ENCODE data around the gene C19orf25. TPM values are rescaled to one million over a fixed set of nuclear protein-coding genes. Genes with fewer than 3 reads are reported as not detected.
"Not testable (repeated sequence)": the region's sequence is repeated elsewhere in the genome, so short reads cannot be mapped to it uniquely, and the experiment has no call there.

C19orf25 gene
- total RNA-seq, 1 experiment from 2014 or later: 53.9 TPM

- no peak for DNase-seq (ENCODE audit: low read depth)
Measured at GRCh38 chr19:1481893-1482360, 2.9 kb upstream of the C19orf25 start.

- no peak for DNase-seq (ENCODE audit: low read depth)
Measured at GRCh38 chr19:1481224-1481892, 2.3 kb upstream of the C19orf25 start.

GRCh38 chr19:1477056-1477455 is 2.0 kb downstream of the C19orf25 start:
- not testable (repeated sequence) for DNase-seq (ENCODE audit: low read depth)

- no peak for DNase-seq (ENCODE audit: low read depth)
Measured at GRCh38 chr19:1475751-1476437, 3.1 kb downstream of the C19orf25 start.

GRCh38 chr19:1474765-1475351 is 4.2 kb downstream of the C19orf25 start:
- no peak for DNase-seq (ENCODE audit: low read depth)

GRCh38 chr19:1474011-1474764 is 4.8 kb downstream of the C19orf25 start:
- no peak for DNase-seq (ENCODE audit: low read depth)

- no peak for DNase-seq (ENCODE audit: low read depth)
Measured at GRCh38 chr19:1473085-1473851, 5.7 kb downstream of the C19orf25 start.

- DNase-seq (ENCODE audit: low read depth): no peak
Measured at GRCh38 chr19:1472231-1473084, 6.6 kb downstream of the C19orf25 start.

GRCh38 chr19:1471515-1472160 is 7.4 kb downstream of the C19orf25 start:
- no peak for DNase-seq (ENCODE audit: low read depth)

GRCh38 chr19:1471010-1471514 is 8.0 kb downstream of the C19orf25 start:
- no peak for DNase-seq (ENCODE audit: low read depth)

- no peak for DNase-seq (ENCODE audit: low read depth)
Measured at GRCh38 chr19:1470305-1471009, 8.6 kb downstream of the C19orf25 start.

- no peak for DNase-seq (ENCODE audit: low read depth)
Measured at GRCh38 chr19:1470055-1470304, 9.0 kb downstream of the C19orf25 start.

GRCh38 chr19:1469255-1470054 is 9.6 kb downstream of the C19orf25 start:
- no peak for DNase-seq (ENCODE audit: low read depth)

- no peak for DNase-seq (ENCODE audit: low read depth)
Measured at GRCh38 chr19:1468821-1469254, 10.2 kb downstream of the C19orf25 start.

- DNase-seq (ENCODE audit: low read depth): no peak
Measured at GRCh38 chr19:1468274-1468820, 10.7 kb downstream of the C19orf25 start.

GRCh38 chr19:1467490-1468273 is 11.3 kb downstream of the C19orf25 start:
- no peak for DNase-seq (ENCODE audit: low read depth)

- no peak for DNase-seq (ENCODE audit: low read depth)
Measured at GRCh38 chr19:1467215-1467489, 11.9 kb downstream of the C19orf25 start.

All from Daoy (cell line).